ENCODE data around the gene CD300H. TPM values are rescaled to one million over a fixed set of nuclear protein-coding genes. Genes with fewer than 3 reads are reported as not detected.

Gene CD300H
- total RNA-seq (2014; rRNA removed) (not detected in 2 replicates), Bru-seq, nascent RNA (not detected), BruChase-seq, experiment 1, labeled RNA remaining after a 6-hour chase (not detected), BruChase-seq, experiment 2, labeled RNA remaining after a 2-hour chase (not detected)
- long read RNA-seq: 0 reads

GRCh38 chr17:74567397-74567796 lies at the start of gene CD300H:
TSS of gene CD300H (minus strand) at chr17:74567509.
- no peak within 1 kb of the TSS for H2AFZ ChIP-seq (ENCODE audit: low read length)
- DNase-seq: no peak
- BruUV-seq (replicated peaks): no TSS peak
- POLR2A ChIA-PET (ENCODE audit: unreplicated experiment): no interaction called here
- no peak within 1 kb of the TSS for H3K9ac ChIP-seq (ENCODE audit: low read length)
- TF ChIP-seq CTCF (conservative IDR thresholded peaks at IDR 0.05; ENCODE audit: low read depth, low read length) (no peak), EZH2 (IDR thresholded peaks at IDR 0.05; ENCODE audit: low read length, unreplicated experiment) (no peak), EZH2phosphoT487 (IDR thresholded peaks at IDR 0.05; ENCODE audit: borderline replicate concordance, low read length) (no peak)
- H3K36me3 ChIP-seq (ENCODE audit: low read depth, low read length): no peaks in the 10 kb centered on the region
- no peaks in the 10 kb centered on the region for H3F3A ChIP-seq (ENCODE audit: low read length, unreplicated experiment)
- peaks cover 14% of the 10 kb centered on the region for H3K4me1 ChIP-seq (ENCODE audit: insufficient read depth, low read length)
- intact Hi-C loops (cut with micrococcal nuclease): no loop called here
- no peak within 1 kb of the TSS for H3K4me2 ChIP-seq (ENCODE audit: low read length)
- CTCF ChIA-PET: no interaction called here
- no peaks in the 10 kb centered on the region for H4K20me1 ChIP-seq (ENCODE audit: low read length)
- H3K4me3 ChIP-seq (ENCODE audit: low read length): no peak within 1 kb of the TSS
- H3K79me2 ChIP-seq (ENCODE audit: low read length): no peaks in the 10 kb centered on the region
- no peak within 1 kb of the TSS for H3K27ac ChIP-seq (ENCODE audit: low read length)
- peaks cover 27% of the 10 kb centered on the region for H3K27me3 ChIP-seq (ENCODE audit: low read length)
- H3K9me2 ChIP-seq (replicated peaks; ENCODE audit: low read length): no peaks in the 10 kb centered on the region
- no peak for ATAC-seq
- no peaks in the 10 kb centered on the region for H3K9me3 ChIP-seq (ENCODE audit: low read length)

DNA sequence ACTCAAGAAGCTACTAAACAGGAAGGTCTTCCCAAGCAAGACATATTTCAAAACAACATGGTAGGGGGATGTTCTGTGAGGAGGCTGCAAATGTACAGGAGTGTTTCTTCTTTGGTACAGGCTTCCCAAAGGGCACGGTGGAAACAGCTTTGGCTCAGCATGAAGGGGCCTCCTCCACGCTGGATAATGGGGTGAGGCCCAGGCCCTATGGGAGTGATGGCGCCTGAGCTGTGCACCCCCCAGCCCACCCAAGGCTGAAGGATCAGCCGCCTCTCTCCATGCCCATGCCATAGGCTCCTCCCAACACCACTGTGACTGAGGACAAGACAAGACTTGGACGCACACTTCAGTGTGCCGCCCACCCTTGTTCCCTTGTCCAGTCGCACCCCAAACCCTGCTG lies 49.4 kb upstream of the CD300H start:
- no peak overlapping the region for H2AFZ ChIP-seq (ENCODE audit: low read length)
- H3K4me1 ChIP-seq (ENCODE audit: insufficient read depth, low read length): no peaks in the 10 kb centered on the region
- ChIA-PET CTCF (no interaction called here), POLR2A (ENCODE audit: unreplicated experiment) (no interaction called here)
- DNase-seq: no peak
- no peaks in the 10 kb centered on the region for H3K9me2 ChIP-seq (replicated peaks; ENCODE audit: low read length)
- H3K27me3 ChIP-seq (ENCODE audit: low read length): peaks cover 84% of the 10 kb centered on the region
- TF ChIP-seq CTCF (conservative IDR thresholded peaks at IDR 0.05; ENCODE audit: low read depth, low read length) (no peak), EZH2 (IDR thresholded peaks at IDR 0.05; ENCODE audit: low read length, unreplicated experiment) (no peak), EZH2phosphoT487 (IDR thresholded peaks at IDR 0.05; ENCODE audit: borderline replicate concordance, low read length) (no peak)
- H3K4me2 ChIP-seq (ENCODE audit: low read length): no peak overlapping the region
- H3K9ac ChIP-seq (ENCODE audit: low read length): no peak overlapping the region
- no peaks in the 10 kb centered on the region for H3K9me3 ChIP-seq (ENCODE audit: low read length)
- no peak overlapping the region for H3K27ac ChIP-seq (ENCODE audit: low read length)
- no peaks in the 10 kb centered on the region for H3F3A ChIP-seq (ENCODE audit: low read length, unreplicated experiment)
- no peaks in the 10 kb centered on the region for H4K20me1 ChIP-seq (ENCODE audit: low read length)
- H3K4me3 ChIP-seq (ENCODE audit: low read length): no peak overlapping the region
- H3K36me3 ChIP-seq (ENCODE audit: low read depth, low read length): no peaks in the 10 kb centered on the region
- intact Hi-C loops (cut with micrococcal nuclease): no loop called here
- no TSS peak for BruUV-seq (replicated peaks)
- ATAC-seq: no peak
- no peaks in the 10 kb centered on the region for H3K79me2 ChIP-seq (ENCODE audit: low read length)

DNA sequence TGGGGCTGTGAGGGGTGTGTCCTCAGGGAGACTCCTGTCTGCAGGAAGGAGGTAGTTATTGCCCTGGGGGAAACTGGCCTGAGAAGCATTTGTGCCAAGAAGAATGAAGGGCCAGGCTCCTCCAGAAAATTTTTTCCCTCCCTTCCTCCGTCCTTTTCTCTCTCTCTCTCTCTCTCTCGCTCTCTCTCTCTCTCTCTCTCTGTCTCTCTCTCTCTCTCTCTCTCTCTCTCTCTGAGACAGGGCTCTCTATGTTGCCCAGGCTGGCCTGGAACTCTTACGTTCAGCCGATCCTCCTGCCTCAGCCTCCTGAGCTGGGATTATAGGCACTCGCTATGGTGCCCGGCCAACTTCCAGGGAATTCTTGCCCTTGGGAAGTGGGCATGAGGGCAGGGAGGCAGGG lies 44.7 kb upstream of the CD300H start:
- Histone ChIP-seq H3K36me3 (ENCODE audit: low read depth, low read length) (no peaks in the 10 kb centered on the region), H3K27ac (ENCODE audit: low read length) (no peak overlapping the region), H2AFZ (ENCODE audit: low read length) (no peak overlapping the region), H3K9ac (ENCODE audit: low read length) (no peak overlapping the region), H3K4me3 (ENCODE audit: low read length) (no peak overlapping the region), H3K4me1 (ENCODE audit: insufficient read depth, low read length) (no peaks in the 10 kb centered on the region), H3K9me3 (ENCODE audit: low read length) (no peaks in the 10 kb centered on the region), H3K4me2 (ENCODE audit: low read length) (no peak overlapping the region), H4K20me1 (ENCODE audit: low read length) (no peaks in the 10 kb centered on the region), H3K27me3 (ENCODE audit: low read length) (peaks cover 71% of the 10 kb centered on the region), H3F3A (ENCODE audit: low read length, unreplicated experiment) (no peaks in the 10 kb centered on the region), H3K9me2 (replicated peaks; ENCODE audit: low read length) (no peaks in the 10 kb centered on the region), H3K79me2 (ENCODE audit: low read length) (no peaks in the 10 kb centered on the region)
- no TSS peak for BruUV-seq (replicated peaks)
- ATAC-seq: no peak
- DNase-seq: no peak
- intact Hi-C loops (cut with micrococcal nuclease): no loop called here
- ChIA-PET CTCF (no interaction called here), POLR2A (ENCODE audit: unreplicated experiment) (no interaction called here)
- TF ChIP-seq EZH2 (IDR thresholded peaks at IDR 0.05; ENCODE audit: low read length, unreplicated experiment): no peak
- no peak for TF ChIP-seq EZH2phosphoT487 (IDR thresholded peaks at IDR 0.05; ENCODE audit: borderline replicate concordance, low read length)
- no peak for TF ChIP-seq CTCF (conservative IDR thresholded peaks at IDR 0.05; ENCODE audit: low read depth, low read length)

Data from PC-3 (cell line).